ENCODE data around the gene SFT2D1.

- no peak for TF ChIP-seq CTCF (IDR thresholded peaks at IDR 0.05; ENCODE audit: low read length)
- TF ChIP-seq EZH2 (optimal IDR thresholded peaks at IDR 0.05; ENCODE audit: low read depth, low read length) = no peak
- TF ChIP-seq EZH2phosphoT487 (IDR thresholded peaks at IDR 0.05; ENCODE audit: low read length) = no peak
Observed at GRCh38 chr6:166377721-166378120, 35.4 kb upstream of the SFT2D1 start.
